Measurements from ENCODE around the gene FAM89A. TPM values are rescaled to one million over a fixed set of nuclear protein-coding genes. Genes with fewer than 3 reads are reported as not detected.

FAM89A gene
- total and polyA plus RNA-seq, 9 of the 15 experiments (the other 6 are each of a cell fraction or from before 2014, with no cell fraction given), result 8.7 to 66.2 (median 43.3) TPM

- TF ChIP-seq ARHGAP35 (IDR thresholded peaks at IDR 0.05; ENCODE audit: partially characterized antibody), result no peak
- no peak for TF ChIP-seq RBBP5 (IDR thresholded peaks at IDR 0.05; ENCODE audit: borderline replicate concordance, insufficient read depth, low read length, poor library complexity, severe bottlenecking)
- peak; percentile 95 for TF ChIP-seq MTA3 (IDR thresholded peaks at IDR 0.05; ENCODE audit: borderline replicate concordance)
- TF ChIP-seq ZNF707 (CRISPR knock-in tag; conservative IDR thresholded peaks at IDR 0.05), result peak; percentile 53; the same call in 1 of the 2 replicates
- no peak for TF ChIP-seq ZFP30 (CRISPR knock-in tag; IDR thresholded peaks at IDR 0.05; ENCODE audit: borderline replicate concordance)
- TF ChIP-seq E2F3 (CRISPR knock-in tag; IDR thresholded peaks at IDR 0.05), result 0 out of 2 replicates have a peak, but pooled peaks have one; percentile 60
- TF ChIP-seq RCOR1 (IDR thresholded peaks at IDR 0.05; ENCODE audit: borderline replicate concordance in 1 of 2, low read depth in 2 of 2, low read length in 2 of 2), result peak in 1 of 2 experiments; percentile 83; a peak in 2 of 4 replicates
- peak; percentile 75; the same call in 1 of the 2 replicates for TF ChIP-seq ZNF212 (CRISPR knock-in tag; IDR thresholded peaks at IDR 0.05)
- no peak for TF ChIP-seq FOXM1 (IDR thresholded peaks at IDR 0.05; ENCODE audit: low read depth)
- no peak for TF ChIP-seq FOXM1 (CRISPR knock-in tag; IDR thresholded peaks at IDR 0.05; ENCODE audit: low read depth)
- TF ChIP-seq TRIM28 (IDR thresholded peaks at IDR 0.05), result peak; percentile 49; the same call in 1 of the 2 replicates
- TF ChIP-seq RFX7 (CRISPR knock-in tag; IDR thresholded peaks at IDR 0.05), result no peak
- TF ChIP-seq PHTF2 (CRISPR knock-in tag; IDR thresholded peaks at IDR 0.05), result no peak
- peak; percentile 6; the same call in 1 of the 2 replicates for TF ChIP-seq ZBTB26 (CRISPR knock-in tag; IDR thresholded peaks at IDR 0.05)
- TF ChIP-seq SMARCA4 (IDR thresholded peaks at IDR 0.05), result peak; percentile 92
- no peak for TF ChIP-seq MCM5 (IDR thresholded peaks at IDR 0.05; ENCODE audit: low read depth)
- peak in 1 of 2 experiments; percentile 50; a peak in 2 of 4 replicates for TF ChIP-seq FOXA3 (CRISPR knock-in tag; conservative IDR thresholded peaks at IDR 0.05 in 1 of 2, IDR thresholded peaks at IDR 0.05 in 1 of 2)
- TF ChIP-seq MXD1 (CRISPR knock-in tag; IDR thresholded peaks at IDR 0.05; ENCODE audit: borderline replicate concordance, poor library complexity, severe bottlenecking), result peak; percentile 28
- TF ChIP-seq TEAD4 (IDR thresholded peaks at IDR 0.05; ENCODE audit: low read length), result peak; percentile 70
- TF ChIP-seq TEAD4 (CRISPR knock-in tag; IDR thresholded peaks at IDR 0.05; ENCODE audit: borderline replicate concordance), result no peak
- no peak for TF ChIP-seq POLR2AphosphoS5 (IDR thresholded peaks at IDR 0.05; ENCODE audit: control insufficient read depth, insufficient read depth, low read depth, low read length)
- TF ChIP-seq ZNF347 (CRISPR knock-in tag; IDR thresholded peaks at IDR 0.05; ENCODE audit: low read depth), result no peak
- peak; percentile 95 for TF ChIP-seq THRA (IDR thresholded peaks at IDR 0.05)
- peak; percentile 90 for TF ChIP-seq KLF6 (CRISPR knock-in tag; IDR thresholded peaks at IDR 0.05; ENCODE audit: borderline replicate concordance)
- TF ChIP-seq CBX1 (IDR thresholded peaks at IDR 0.05; ENCODE audit: low read depth), result no peak; the same call in 1 of the 2 replicates
- peak; percentile 84 for TF ChIP-seq TCF15 (CRISPR knock-in tag; IDR thresholded peaks at IDR 0.05)
These were observed 9.3 kb upstream of the FAM89A start (continued) for GRCh38 chr1:231049121-231049979.

Measured in K562 (cell line).